ENCODE results near the gene CHST5. TPM values are rescaled to one million over a fixed set of nuclear protein-coding genes. Genes with fewer than 3 reads are reported as not detected.

The CHST5 gene
- total and polyA plus RNA-seq, 5 donors, result 0.11 to 0.45 (median 0.15) TPM

- Histone ChIP-seq H3K27ac (ENCODE audit: low read length) (peak overlapping the region; percentile 91), H3K4me1 (ENCODE audit: control insufficient read depth, insufficient read depth, low read length) (peaks cover 17% of the 10 kb centered on the region), H3K4me3 (ENCODE audit: low read length) (peak overlapping the region; percentile 94), H3K27me3 (ENCODE audit: control insufficient read depth, insufficient read depth) (no peaks in the 10 kb centered on the region), H3K9me3 (ENCODE audit: control insufficient read depth, low read length) (no peaks in the 10 kb centered on the region)
- intact Hi-C loops (cut with DNase I), result loop anchor here in 1 of 4 donors (10.0 kb wide), 1 partner anchor 58 kb away; the partner anchor contains the start of gene ADAT1
- ATAC-seq (peak; percentile 14 to 44), DNase-seq (peak in 1 of 3 donors; percentile 62)
- 2% methylated on average over 32 of the region's 32 CpGs for WGBS
These were observed 30.9 kb upstream of the CHST5 start for GRCh38 chr16:75566758-75567255.

GRCh38 chr16:75566040-75566757 lies 30.3 kb upstream of the CHST5 start, which contains the start of gene GABARAPL2:
Gene GABARAPL2 (plus strand): TSS chr16:75566379. CDS start chr16:75566487, 108 bp downstream.
- intact Hi-C loops (cut with DNase I), result loop anchor here in 1 of 4 donors (10.0 kb wide), 1 partner anchor 59 kb away; the partner anchor contains the start of gene ADAT1

DNA sequence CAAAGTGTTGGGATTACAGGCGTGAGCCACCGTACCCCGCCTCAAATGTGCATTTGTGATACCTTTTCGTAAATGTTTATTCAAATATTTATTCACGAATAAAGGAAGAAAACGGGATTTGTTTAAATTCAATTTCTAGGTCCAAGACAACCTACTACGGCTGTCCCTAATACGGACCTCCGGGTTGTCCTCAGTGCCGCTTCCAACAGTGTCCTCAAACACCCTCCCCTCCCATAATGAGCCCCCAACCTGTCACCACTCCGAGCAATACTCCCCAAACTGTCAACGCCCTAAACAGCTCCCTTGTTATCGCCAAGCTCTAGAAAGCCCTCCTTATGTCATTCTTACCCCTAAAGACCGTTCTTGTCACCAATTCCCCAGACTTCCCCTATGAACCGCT lies 29.7 kb upstream of the CHST5 start:
- peaks cover 17% of the 10 kb centered on the region for H3K4me1 ChIP-seq (ENCODE audit: control insufficient read depth, insufficient read depth, low read length)
- 22% methylated on average over 15 of the region's 15 CpGs for WGBS

More at GRCh38 chr16:75566040-75566757, 30.3 kb upstream of the CHST5 start, which contains the start of gene GABARAPL2:
- Histone ChIP-seq H3K9me3 (ENCODE audit: control insufficient read depth, low read length) (no peaks in the 10 kb centered on the region), H3K4me3 (ENCODE audit: low read length) (peak within 1 kb of the TSS; percentile 94), H3K4me1 (ENCODE audit: control insufficient read depth, insufficient read depth, low read length) (peaks cover 17% of the 10 kb centered on the region), H3K27ac (ENCODE audit: low read length) (peak within 1 kb of the TSS; percentile 91), H3K27me3 (ENCODE audit: control insufficient read depth, insufficient read depth) (no peaks in the 10 kb centered on the region)
- under 1% methylated on average over 69 of the region's 69 CpGs for WGBS
- peak; percentile 94 for ATAC-seq
- peak; percentile 86 to 95 (median 93) for DNase-seq

GRCh38 chr16:75559564-75560372 lies 23.9 kb upstream of the CHST5 start:
- no peak overlapping the region for H3K27ac ChIP-seq (ENCODE audit: low read length)
- DNase-seq (peak in 2 of 3 donors; percentile 50 to 72), ATAC-seq (no peak)
- intact Hi-C loops (cut with DNase I), result loop anchor here in 2 of 4 donors (5.0 to 10.0 kb wide), 3 partner anchors 42 to 85 kb away; partner anchors contain the start of gene ADAT1 (in 2 of the 2)
- H3K9me3 ChIP-seq (ENCODE audit: control insufficient read depth, low read length), result no peaks in the 10 kb centered on the region
- no peak overlapping the region for H3K4me3 ChIP-seq (ENCODE audit: low read length)
- H3K27me3 ChIP-seq (ENCODE audit: control insufficient read depth, insufficient read depth), result no peaks in the 10 kb centered on the region
- no peaks in the 10 kb centered on the region for H3K4me1 ChIP-seq (ENCODE audit: control insufficient read depth, insufficient read depth, low read length)
- 53% methylated on average over 10 of the region's 10 CpGs for WGBS

More for the DNA sequence above, 29.7 kb upstream of the CHST5 start:
- DNase-seq (no peak), ATAC-seq (no peak)
- H3K4me3 ChIP-seq (ENCODE audit: low read length), result peak overlapping the region; percentile 94
- H3K27ac ChIP-seq (ENCODE audit: low read length), result peak overlapping the region; percentile 80
- no peaks in the 10 kb centered on the region for H3K9me3 ChIP-seq (ENCODE audit: control insufficient read depth, low read length)
- intact Hi-C loops (cut with DNase I), result loop anchor here in 1 of 4 donors (10.0 kb wide), 1 partner anchor 59 kb away; the partner anchor contains the start of gene ADAT1
- no peaks in the 10 kb centered on the region for H3K27me3 ChIP-seq (ENCODE audit: control insufficient read depth, insufficient read depth)

GRCh38 chr16:75558846-75559401 lies 23.0 kb upstream of the CHST5 start:
- ATAC-seq (no peak), DNase-seq (no peak)
- intact Hi-C loops (cut with DNase I), result loop anchor here in 2 of 4 donors (5.0 to 10.0 kb wide), 3 partner anchors 42 to 84 kb away; partner anchors contain the start of gene ADAT1 (in 1 of the 2)
- no peak overlapping the region for H3K27ac ChIP-seq (ENCODE audit: low read length)
- 70% methylated on average over 2 of the region's 2 CpGs for WGBS
- H3K4me1 ChIP-seq (ENCODE audit: control insufficient read depth, insufficient read depth, low read length), result no peaks in the 10 kb centered on the region
- H3K27me3 ChIP-seq (ENCODE audit: control insufficient read depth, insufficient read depth), result no peaks in the 10 kb centered on the region
- no peaks in the 10 kb centered on the region for H3K9me3 ChIP-seq (ENCODE audit: control insufficient read depth, low read length)
- no peak overlapping the region for H3K4me3 ChIP-seq (ENCODE audit: low read length)

DNA sequence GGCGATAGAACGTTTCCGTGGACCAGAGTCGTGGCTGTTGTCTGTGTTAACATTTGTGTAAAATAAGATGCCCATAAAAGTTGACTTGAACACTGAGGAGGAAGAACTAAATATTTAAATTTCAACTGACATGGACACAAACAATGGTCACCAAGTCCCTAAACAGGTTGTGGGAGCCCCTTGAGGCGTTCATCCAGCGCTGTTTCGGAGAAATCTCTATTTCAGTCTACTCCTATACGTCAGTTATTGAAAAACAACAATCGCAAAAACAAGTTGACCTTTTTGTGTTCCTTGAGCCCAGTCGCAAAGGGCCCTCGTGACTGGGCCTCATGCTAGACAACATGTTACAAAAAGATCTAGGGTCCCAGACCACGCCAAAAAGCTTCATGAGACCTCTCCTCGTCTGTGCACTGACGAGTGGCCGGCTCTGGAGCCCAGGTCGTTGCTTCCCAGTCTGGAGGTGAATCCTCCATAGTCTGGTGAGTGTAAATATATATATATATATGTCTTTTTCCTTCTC lies 20.6 kb upstream of the CHST5 start:
- Histone ChIP-seq H3K4me1 (ENCODE audit: control insufficient read depth, insufficient read depth, low read length) (no peaks in the 10 kb centered on the region), H3K27ac (ENCODE audit: low read length) (peak overlapping the region; percentile 53), H3K27me3 (ENCODE audit: control insufficient read depth, insufficient read depth) (no peaks in the 10 kb centered on the region), H3K9me3 (ENCODE audit: control insufficient read depth, low read length) (no peaks in the 10 kb centered on the region), H3K4me3 (ENCODE audit: low read length) (peak overlapping the region; percentile 69)
- 36% methylated on average over 16 of the region's 16 CpGs for WGBS
- no peak for ATAC-seq
- DNase-seq, result no peak
- intact Hi-C loops (cut with DNase I), result loop anchor here in 2 of 4 donors (5.0 to 10.0 kb wide), 3 partner anchors 39 to 82 kb away; partner anchors contain the start of gene ADAT1 (in 1 of the 2)

- H3K4me1 ChIP-seq (ENCODE audit: control insufficient read depth, insufficient read depth, low read length), result no peaks in the 10 kb centered on the region
- no peaks in the 10 kb centered on the region for H3K9me3 ChIP-seq (ENCODE audit: control insufficient read depth, low read length)
- ATAC-seq (peak; percentile 98), DNase-seq (peak; percentile 99 to 100 (median 99))
- WGBS, result under 1% methylated on average over 75 of the region's 75 CpGs
- H3K27ac ChIP-seq (ENCODE audit: low read length), result peak within 1 kb of the TSS; percentile 64
- no peaks in the 10 kb centered on the region for H3K27me3 ChIP-seq (ENCODE audit: control insufficient read depth, insufficient read depth)
- intact Hi-C loops (cut with DNase I), result loop anchor here in 2 of 4 donors (5.0 to 10.0 kb wide), 3 partner anchors 39 to 81 kb away; partner anchors contain the start of gene ADAT1 (in 1 of the 2)
- H3K4me3 ChIP-seq (ENCODE audit: low read length), result peak within 1 kb of the TSS; percentile 69
These were observed 20.0 kb upstream of the CHST5 start, which contains the start of gene TMEM231 for GRCh38 chr16:75555707-75556430. Gene TMEM231 (minus strand): TSS chr16:75556252. CDS start chr16:75556209, 43 bp downstream.

DNA sequence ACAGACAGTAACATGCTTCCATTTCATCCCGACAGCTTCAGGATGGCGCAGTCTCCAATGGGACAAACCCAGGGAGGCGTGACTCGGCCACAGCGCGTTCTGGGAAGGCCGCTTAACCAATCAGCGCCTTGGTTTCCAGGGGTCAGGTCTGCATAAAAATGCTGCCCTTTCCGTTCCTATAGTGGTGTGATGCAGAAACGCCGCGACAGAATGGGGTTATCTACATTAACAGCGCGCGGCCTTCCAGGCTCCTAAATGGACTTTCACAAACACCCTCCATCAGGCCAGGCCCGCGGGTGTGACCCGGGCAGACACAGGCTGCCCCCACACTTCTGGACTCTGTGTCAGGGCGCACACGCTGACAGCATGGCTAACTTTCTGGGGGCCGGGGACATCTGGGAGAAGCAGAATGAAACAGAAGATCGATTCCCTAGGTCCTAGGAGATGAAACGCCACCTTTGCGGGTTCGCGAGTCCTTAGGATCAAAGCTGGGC lies 19.4 kb upstream of the CHST5 start:
- Histone ChIP-seq H3K9me3 (ENCODE audit: control insufficient read depth, low read length) (no peaks in the 10 kb centered on the region), H3K27ac (ENCODE audit: low read length) (peak overlapping the region; percentile 64), H3K27me3 (ENCODE audit: control insufficient read depth, insufficient read depth) (no peaks in the 10 kb centered on the region), H3K4me1 (ENCODE audit: control insufficient read depth, insufficient read depth, low read length) (no peaks in the 10 kb centered on the region), H3K4me3 (ENCODE audit: low read length) (peak overlapping the region; percentile 69)
- peak; percentile 91 to 92 for ATAC-seq
- peak; percentile 88 to 92 (median 91) for DNase-seq
- WGBS, result 2% methylated on average over 26 of the region's 26 CpGs
- intact Hi-C loops (cut with DNase I), result loop anchor here in 2 of 4 donors (5.0 to 10.0 kb wide), 3 partner anchors 38 to 80 kb away; partner anchors contain the start of gene ADAT1 (in 1 of the 2)

- 51% methylated on average over 2 of the region's 2 CpGs for WGBS
- Histone ChIP-seq H3K4me3 (ENCODE audit: low read length) (no peak overlapping the region), H3K27ac (ENCODE audit: low read length) (peak overlapping the region; percentile 61), H3K4me1 (ENCODE audit: control insufficient read depth, insufficient read depth, low read length) (no peaks in the 10 kb centered on the region), H3K27me3 (ENCODE audit: control insufficient read depth, insufficient read depth) (no peaks in the 10 kb centered on the region), H3K9me3 (ENCODE audit: control insufficient read depth, low read length) (no peaks in the 10 kb centered on the region)
- ATAC-seq (no peak), DNase-seq (no peak)
- intact Hi-C loops (cut with DNase I), result loop anchor here in 2 of 4 donors (5.0 to 10.0 kb wide), 3 partner anchors 36 to 78 kb away; partner anchors contain the start of gene ADAT1 (in 1 of the 2)
These were observed 17.0 kb upstream of the CHST5 start for GRCh38 chr16:75552951-75553350.

Measured in right cardiac atrium (tissue), 5 donors.